ENCODE data around the gene CAP1.

- TF ChIP-seq, protein P1, sequence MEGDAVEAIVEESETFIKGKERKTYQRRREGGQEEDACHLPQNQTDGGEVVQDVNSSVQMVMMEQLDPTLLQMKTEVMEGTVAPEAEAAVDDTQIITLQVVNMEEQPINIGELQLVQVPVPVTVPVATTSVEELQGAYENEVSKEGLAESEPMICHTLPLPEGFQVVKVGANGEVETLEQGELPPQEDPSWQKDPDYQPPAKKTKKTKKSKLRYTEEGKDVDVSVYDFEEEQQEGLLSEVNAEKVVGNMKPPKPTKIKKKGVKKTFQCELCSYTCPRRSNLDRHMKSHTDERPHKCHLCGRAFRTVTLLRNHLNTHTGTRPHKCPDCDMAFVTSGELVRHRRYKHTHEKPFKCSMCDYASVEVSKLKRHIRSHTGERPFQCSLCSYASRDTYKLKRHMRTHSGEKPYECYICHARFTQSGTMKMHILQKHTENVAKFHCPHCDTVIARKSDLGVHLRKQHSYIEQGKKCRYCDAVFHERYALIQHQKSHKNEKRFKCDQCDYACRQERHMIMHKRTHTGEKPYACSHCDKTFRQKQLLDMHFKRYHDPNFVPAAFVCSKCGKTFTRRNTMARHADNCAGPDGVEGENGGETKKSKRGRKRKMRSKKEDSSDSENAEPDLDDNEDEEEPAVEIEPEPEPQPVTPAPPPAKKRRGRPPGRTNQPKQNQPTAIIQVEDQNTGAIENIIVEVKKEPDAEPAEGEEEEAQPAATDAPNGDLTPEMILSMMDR (IDR thresholded peaks at IDR 0.05; ENCODE audit: extremely low read depth in 1 of 2, insufficient read depth in 1 of 2, low read depth in 1 of 2, low read length in 2 of 2): no peak
- TF ChIP-seq POLR2A (IDR thresholded peaks at IDR 0.05; ENCODE audit: low read depth, low read length): no peak
- no peak for TF ChIP-seq MYC (IDR thresholded peaks at IDR 0.05; ENCODE audit: low read depth, low read length)
- no peak for TF ChIP-seq POLR2AphosphoS5 (IDR thresholded peaks at IDR 0.05; ENCODE audit: insufficient read depth, low read depth, low read length)
- no peak for TF ChIP-seq JUN (IDR thresholded peaks at IDR 0.05; ENCODE audit: borderline replicate concordance, insufficient read depth, insufficient read length, low read depth)
- no peak for TF ChIP-seq EZH2 (IDR thresholded peaks at IDR 0.05; ENCODE audit: borderline replicate concordance, low read depth, low read length, severe bottlenecking)
- TF ChIP-seq, protein P2, sequence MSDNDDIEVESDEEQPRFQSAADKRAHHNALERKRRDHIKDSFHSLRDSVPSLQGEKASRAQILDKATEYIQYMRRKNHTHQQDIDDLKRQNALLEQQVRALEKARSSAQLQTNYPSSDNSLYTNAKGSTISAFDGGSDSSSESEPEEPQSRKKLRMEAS (IDR thresholded peaks at IDR 0.05; ENCODE audit: insufficient read depth, insufficient read length): no peak
These were observed 52.4 kb downstream of the CAP1 start for GRCh38 chr1:40092706-40093639.
